GM21360 (cell line): Measurements from ENCODE around the gene F10.

ENCODE experiments used
- ATAC-seq: cut with Tn5 transposase; IDR thresholded peaks from one replicate; pipeline ENCODE4 v1.9.1; 2021; ENCODE audit warnings: mild to moderate bottlenecking, moderate library complexity; ENCODE audit not compliant: unreplicated experiment

F10 gene

GRCh38 chr13:113086031-113086750 lies 36.4 kb upstream of the F10 start:
- ATAC-seq: no peak

DNA sequence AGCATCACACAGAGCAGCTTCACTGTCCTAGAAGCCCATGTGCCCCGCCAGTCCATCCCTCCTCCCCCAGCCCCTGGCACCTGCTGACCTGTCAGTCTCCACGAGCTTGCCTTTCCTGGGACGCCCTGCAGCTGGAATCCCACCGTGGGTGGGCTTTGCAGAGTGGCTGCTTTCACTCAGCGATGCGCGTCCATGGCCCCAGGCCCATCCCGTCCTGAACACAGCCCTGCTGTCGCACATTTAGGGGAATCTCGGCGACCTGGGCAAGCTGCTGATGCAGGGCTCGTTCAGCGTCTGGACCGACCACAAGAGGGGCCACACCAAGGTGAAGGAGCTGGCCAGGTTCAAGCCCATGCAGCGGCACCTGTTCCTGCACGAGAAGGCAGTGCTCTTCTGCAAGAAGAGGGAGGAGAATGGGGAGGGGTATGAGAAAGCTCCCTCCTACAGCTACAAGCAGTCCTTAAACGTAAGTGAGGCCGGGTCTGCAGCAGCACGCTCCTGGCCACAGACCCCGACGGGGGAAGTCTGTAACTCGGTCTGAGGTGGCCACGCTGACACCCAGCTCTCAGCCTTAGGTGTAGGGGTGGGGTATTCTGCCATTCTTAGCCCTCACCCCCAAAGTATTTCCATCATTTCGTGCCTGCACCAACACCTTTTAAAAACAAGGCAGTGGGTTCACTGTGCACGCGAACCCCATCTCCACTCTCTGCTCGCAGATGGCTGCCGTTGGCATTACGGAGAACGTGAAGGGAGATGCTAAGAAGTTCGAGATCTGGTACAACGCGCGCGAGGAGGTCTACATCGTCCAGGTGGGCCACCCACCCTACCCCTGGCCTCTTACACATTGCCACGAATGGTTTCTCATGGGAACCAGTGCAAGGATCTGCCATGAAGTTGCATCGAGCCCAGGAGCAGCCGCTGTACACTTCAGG lies 35.3 kb upstream of the F10 start:
- ATAC-seq: no peak

GRCh38 chr13:113087923-113088690 lies 34.5 kb upstream of the F10 start:
- ATAC-seq: no peak

GRCh38 chr13:113088691-113089020 lies 33.9 kb upstream of the F10 start:
- no peak for ATAC-seq

GRCh38 chr13:113089693-113090414 lies 32.7 kb upstream of the F10 start:
- ATAC-seq: no peak

DNA sequence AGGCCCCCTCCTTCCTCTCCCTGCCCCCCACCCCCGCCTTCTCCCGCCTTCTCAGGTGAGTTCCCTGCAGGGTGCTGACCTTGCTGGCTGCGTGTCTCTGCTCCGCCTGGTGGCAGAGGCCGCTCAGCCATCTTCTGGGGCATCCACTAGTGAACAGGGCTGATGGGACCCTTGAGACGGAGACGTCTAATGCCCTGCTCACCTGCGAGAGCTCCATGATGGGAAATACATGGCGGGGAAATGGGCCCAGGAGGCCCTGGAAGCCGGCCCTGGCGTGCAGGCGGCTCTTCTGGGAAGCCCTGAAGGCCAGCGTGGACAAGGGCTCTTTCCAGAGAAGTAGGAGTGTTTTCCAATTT lies 32.2 kb upstream of the F10 start:
- ATAC-seq: no peak

- no peak for ATAC-seq
These were observed 31.8 kb upstream of the F10 start for GRCh38 chr13:113090806-113091205.

GRCh38 chr13:113091211-113091771 lies 31.3 kb upstream of the F10 start:
- ATAC-seq: no peak

- ATAC-seq: no peak
These were observed 30.5 kb upstream of the F10 start for GRCh38 chr13:113091891-113092775.

DNA sequence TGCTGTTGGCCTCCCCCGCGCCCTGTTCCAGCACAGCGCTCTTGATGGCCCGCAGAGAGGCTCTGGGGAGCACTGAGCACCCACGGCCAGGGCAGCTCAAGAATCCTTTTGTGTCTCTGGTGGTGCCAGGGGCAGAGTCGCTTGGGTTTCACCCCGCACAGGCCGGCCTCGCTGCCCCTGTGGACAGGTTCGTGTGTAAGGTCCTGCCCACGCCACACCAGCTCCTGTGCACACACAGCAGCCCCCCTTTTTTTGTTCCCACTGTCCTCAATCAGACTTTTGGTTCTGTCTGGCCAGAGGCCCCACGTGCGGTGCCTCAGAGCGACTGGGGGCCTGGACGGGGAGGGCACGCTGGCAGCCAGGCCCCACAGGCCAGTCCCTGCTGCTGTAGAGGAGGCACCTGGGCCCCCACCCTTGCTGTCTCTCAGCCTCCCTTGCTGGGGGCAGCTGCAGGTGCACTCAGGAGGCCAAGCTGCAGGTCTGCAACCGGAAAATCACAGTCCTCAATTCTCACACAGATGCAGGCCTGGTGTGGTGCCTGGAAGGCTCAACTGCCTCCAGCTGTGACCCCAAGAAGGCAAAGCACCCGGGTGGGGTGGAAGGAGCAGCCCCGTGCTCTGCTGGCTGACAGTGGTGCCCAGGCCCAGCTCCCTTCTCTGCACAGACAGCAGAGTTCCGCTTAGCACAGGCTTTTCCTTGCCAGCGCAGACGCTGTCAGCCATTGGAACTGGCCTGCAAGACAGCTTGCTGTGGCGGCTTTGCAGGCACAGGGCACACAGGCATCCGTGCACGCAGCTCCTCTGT lies 29.6 kb upstream of the F10 start:
- no peak for ATAC-seq

DNA sequence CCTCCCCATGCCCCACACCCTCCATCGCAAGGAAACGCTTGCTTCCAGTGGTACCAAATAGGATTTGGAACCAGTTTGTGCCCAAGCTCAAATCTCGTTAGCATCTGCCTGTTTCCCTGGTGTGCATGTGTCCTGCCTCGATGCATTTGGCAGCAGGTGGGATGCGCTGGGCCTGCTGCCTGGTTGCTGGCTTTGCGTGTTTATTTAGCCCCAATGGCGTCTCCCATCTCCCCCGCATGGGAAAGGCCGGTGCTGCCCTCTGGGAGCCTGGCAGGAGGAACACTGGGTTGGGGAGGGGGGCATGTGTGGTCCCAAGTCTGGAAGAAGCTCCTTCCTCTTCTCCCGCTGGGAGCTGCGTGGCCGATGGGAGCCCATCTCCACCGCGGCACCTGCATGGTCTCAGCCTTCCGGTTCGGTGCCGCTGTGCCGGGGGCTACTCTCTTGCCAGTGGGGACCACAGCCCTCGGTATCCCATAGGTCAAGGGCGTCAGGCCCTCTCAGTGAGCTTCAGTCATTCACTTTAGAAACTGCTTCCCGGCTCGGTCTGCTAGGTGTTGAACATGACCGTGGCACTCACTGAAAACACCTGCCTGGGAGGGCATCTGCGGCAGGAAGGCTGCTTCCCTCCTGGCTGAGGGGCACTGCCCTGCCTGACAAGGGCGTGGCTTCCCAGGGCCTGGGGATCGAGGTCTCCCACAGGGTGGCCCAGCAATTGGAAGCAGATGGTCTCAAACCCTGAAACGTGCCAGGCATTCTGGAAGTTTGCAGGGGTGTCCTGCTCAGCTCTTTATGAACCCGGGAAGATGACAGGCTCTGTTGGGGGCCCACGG lies 28.8 kb upstream of the F10 start:
- no peak for ATAC-seq

GRCh38 chr13:113094410-113094800 lies 28.2 kb upstream of the F10 start:
- no peak for ATAC-seq

GRCh38 chr13:113095146-113096051 lies 27.2 kb upstream of the F10 start:
- ATAC-seq: no peak

- ATAC-seq: no peak
These were observed 26.4 kb upstream of the F10 start for GRCh38 chr13:113096052-113096744.

DNA sequence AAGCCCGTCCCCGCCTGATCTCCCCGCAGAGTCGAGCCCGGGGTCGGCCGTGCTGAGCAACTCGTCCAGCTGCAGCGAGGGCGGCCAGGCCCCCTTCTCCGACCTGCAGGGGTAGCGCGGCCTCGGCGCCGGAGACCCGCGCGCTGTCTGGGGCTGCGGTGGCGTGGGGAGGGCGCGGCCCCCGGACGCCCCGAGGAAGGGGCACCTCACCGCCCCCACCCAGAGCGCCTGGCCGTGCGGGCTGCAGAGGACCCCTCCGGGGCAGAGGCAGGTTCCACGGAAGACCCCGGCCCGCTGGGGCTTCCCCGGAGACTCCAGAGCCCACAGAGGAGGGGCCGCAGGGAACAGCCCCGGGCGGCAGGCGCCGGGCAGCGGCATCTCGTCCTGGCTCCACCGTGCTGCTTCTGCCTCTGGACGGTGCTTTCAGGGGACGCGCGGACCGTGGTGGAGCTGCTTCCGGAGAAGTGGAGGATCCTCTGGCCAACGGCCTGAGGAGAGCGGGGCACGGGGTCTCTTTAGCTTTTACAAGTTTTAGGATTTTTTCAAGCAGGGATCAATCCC lies 25.8 kb upstream of the F10 start:
- no peak for ATAC-seq

- ATAC-seq: no peak
These were observed 24.9 kb upstream of the F10 start for GRCh38 chr13:113097651-113098050.
